ENCODE measurements around the gene TTC13.

TTC13 gene

DNA sequence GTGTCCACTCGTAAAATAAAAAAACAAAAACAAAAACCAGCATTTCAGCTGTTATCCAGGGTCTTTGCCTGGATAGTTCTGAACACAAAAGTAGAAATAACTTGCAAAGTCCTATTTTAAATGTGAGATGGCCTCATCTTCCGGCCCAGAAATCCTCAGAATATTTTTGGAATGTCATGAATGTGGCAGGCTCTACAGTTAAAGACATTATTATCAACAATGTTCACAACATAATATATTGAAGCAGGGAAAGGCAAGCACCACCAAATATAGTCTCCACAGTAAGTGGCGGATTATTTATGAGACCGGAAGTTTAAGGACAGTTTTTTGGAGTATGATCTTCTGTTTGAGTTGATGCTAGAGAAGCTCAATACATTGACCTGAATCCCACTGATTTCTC is 109.2 kb downstream of the TTC13 start:
- DNase-seq (ENCODE audit: low read depth in 2 of 2): no peak

DNA sequence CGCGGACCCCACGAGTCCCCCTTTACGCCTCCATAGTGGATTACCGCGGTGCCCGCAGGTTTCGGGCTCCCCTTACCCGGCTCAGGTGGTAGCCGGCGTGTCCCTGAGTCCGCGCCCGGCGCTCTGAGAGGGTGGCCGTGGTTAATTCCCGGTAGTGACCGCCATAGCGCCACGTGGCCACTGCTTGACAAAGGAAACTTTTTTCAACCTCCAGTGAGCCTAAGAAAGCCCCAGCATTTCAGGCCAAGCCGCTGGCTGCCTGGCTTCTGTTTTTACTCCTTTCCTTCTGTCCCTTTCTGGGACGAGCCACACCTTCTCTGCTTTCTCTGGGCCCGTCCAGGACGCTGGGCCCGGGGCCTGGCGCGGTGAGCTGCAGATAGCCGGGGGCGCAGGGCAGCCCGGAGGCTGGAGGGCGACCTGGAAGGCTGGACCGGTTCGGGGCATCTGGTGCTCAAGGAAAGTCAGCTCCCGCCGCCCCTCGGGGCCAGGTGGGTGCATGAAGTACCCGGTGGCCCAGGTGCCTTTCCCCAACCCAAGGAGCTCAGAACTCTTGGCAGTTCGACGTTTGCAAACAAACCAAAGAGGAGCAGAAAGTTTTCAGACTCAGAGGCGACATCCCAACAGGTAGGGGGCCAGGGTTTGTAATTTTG is 109.8 kb downstream of the TTC13 start:
- no peak for DNase-seq (ENCODE audit: low read depth in 2 of 2)

DNA sequence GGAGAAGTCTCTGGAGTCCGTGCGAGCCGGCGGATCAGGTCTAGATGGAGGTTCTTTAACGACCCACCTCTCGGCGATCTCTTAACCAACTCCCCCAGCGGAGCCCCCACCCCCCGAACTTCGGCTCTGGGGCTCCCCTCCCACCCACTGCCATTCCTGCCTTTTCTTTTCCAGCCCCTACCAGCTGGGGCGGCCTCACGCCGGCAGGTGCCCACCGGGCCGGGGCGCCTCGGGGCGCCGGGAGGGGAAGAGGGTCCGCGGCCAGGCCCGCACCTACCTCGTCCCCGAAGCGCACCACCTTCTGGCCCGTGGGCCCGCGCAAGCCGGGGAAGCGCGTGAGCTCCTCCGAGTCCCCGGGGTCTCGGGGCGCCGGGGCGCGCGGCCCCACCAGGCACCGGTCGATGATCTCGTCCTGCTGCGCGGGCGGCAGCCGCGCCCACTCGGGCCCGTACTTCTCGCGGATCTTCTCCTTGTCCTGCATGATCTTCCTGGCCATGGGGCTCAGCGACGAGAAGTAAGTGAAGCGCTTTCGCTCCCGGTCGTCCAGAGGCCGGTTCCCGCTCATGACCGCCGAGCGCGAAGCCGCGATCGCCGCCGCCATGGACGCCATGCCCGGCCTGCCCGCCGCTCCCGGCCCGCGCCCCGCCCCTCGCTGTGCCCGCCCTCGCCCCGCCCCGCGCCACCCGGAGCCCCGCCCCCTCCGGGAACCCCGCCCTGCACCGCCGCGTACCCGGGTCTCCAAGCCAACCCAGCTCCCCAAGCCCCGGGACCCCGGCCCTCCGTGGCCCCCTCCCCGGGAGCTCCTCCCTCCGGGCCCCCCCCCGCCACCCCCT is 110.5 kb downstream of the TTC13 start, which contains the start of gene C1orf198:
Gene C1orf198, minus strand, starts transcription at position 619 of the 833 bp plus-strand sequence. Its CDS starts 9 bp downstream, at position 610.
- peak; percentile 39 to 71 for DNase-seq (ENCODE audit: low read depth in 2 of 2)

DNA sequence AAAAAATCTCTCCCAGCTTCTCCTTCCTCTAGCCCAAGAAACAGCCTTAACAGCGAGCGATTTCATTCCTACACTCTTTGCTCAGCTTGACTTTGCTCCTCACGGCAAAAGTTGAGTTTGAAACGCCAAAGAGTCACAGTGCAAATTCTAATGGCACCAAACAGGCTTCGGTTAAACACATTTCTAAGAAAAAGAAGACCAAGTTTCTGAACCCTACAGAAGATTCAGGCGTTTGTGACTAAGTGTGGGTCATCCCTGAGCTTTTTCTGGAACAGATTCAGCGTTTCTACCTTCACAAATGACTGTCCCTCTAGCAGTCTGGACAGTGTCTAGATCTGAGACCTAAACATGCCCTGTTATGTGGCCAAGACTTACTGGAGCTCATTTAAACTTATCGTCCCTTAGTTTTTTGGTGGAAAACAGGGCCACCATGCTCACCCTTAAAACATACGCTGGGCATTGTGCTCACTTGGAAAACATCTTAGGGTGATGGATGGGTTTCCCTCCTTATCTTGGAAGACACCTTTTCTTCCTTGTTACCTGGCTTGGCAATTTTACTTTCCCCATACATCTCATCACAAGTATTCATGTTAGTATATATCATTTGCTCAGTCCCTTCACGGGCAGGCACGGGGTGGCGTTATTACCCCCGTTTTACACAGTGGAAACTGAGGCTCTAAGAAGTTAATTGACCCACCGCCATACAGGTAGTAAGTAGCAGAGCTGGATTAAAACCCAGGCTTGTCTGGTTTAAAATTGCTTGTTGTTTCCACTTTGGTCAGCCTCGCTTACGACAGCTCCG is 111.4 kb downstream of the TTC13 start:
- DNase-seq (ENCODE audit: low read depth in 2 of 2): no peak

DNA sequence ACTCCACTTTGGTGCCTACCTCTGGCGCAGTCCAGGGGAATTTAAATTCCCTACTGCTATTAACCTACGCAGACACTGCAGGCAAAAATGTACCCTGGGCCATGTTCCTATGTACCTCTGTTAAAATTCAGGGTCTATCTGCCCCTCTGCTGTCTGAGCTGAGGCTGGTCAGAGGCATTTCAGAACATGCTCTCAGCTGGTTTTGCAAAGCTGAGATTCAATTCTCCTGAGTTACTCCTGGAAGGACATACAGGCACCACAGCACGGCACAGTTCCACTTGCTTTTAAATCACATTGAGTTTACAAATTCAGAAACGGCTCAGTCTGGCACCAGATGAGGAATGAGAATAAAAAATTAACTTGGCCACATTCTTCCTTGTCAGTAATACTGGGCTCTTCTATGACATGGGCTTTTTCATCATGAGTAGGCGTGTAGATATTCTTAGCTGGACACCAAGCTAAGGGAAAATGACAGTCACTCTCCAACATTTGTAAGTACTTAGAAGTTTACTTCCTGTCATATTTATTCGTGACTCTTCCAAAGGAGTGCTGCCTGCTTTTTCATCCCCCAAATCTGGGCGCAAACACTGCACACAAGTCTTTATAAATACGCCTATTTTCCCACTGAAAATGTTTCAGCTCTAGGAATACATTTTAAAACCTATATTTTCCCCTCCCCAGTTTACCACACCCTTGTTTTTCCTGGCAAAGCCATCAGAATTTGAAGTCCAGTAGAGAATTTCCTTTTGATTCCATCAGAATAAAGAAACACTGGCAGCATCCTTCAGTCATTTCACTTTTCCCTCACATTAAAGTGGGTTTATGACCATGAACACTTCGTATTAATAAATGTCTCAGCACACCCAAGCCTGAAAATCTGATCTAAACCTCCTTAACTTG is 112.2 kb downstream of the TTC13 start:
- no peak for DNase-seq (ENCODE audit: low read depth in 2 of 2)

DNA sequence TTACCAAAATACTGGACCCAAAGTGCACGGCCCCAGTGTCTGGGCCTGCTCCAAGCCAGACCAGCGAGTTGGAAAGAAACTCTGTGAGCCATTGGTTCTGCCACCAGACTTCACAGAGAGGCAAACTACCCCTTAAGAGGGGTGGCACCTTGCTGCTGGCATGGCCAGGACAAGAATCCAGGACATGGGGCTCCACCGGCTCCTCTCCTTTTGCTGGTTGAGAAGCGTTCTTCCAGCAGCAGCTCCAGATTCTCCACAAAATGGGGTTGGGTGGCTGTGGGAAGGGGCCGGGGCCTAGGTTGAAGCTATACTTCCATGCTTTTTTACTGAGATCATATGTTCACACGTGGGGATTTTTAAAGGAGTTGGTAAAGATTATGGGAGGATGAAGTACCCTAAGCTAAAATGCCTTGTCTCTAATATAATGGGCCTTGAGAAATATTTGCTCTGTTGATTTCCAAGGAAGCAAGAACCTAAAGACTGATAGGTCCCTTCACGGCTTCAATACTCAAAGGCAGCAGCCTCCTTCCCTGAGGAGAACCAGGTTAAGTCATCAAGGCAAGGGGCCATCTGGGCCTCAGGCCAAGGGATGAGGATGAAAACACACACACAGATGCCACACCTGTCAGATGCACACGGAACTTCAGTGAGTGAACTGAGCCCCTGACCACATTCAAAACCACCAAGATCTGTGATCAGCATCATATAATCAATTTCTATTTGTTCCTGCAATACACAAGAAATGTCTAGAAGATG is 113.4 kb downstream of the TTC13 start:
- no peak for DNase-seq (ENCODE audit: low read depth in 2 of 2)

DNA sequence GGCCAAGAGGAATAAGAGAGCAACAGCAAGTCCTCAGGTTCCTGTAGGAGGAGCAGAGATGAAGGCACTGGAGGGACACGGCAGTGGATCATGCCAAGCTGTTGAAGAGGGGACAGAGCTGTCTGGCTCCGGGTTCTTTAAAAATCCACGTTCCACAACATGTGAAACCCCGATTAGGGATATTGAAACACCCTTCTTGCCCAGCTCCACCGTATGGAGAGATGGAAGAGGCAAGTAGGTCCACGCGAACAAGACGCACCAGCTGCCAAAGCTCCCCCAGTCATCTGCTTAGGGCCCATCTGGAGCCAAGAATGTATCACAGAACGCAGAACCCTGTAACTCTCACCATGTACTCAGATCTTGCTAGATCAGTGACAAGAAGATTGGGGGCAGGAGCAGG is 114.2 kb downstream of the TTC13 start:
- DNase-seq (ENCODE audit: low read depth in 2 of 2): no peak

DNA sequence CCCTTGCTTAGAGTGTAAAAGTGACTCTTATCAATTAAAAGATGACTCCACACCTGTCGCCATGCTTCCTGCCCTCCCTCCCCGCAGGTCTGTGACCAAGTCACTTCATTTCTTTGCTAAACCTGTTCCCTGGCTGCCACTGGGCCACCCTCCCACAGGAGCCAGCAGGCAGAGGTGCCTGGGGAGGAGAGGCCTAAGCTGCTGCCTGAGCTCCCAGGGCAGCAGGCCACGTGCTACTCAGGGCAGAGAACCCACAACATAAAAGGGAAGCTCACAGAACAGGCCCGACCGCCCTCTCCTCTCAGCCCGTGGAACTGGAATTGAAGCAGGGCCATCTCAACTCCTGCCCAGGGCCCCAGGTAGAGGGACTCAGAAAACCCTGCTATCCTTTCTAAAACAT is 115.2 kb downstream of the TTC13 start:
- no peak for DNase-seq (ENCODE audit: low read depth in 2 of 2)

DNA sequence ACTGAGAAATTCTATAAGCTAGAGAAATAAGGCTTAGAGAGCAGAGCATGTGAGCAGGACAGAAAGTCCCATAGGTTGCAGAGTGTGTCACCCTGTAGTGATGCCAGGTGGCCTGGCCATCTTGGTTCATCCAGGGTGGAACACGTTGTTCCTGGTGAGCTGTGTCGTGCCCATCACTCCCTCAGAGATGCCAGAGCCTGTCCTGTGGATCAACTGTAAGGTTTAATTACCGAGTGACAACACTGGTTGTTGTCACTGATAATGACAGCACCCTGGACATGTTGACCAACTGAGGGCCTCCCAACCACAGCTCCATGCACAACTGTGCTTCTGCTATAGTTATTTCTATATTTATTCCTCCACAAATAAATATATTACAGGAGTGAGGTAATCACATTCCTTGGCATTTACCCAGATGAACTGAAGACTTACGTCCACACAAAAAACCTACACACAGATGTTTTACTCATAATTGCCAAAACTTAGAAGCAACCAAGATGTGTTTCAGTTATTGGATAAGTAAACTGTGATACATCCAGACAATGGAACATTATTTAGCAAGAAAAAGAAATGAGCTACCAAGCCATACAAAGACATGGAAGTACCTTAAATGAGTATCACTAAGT is 116.6 kb downstream of the TTC13 start:
- DNase-seq (ENCODE audit: low read depth in 2 of 2): no peak

DNA sequence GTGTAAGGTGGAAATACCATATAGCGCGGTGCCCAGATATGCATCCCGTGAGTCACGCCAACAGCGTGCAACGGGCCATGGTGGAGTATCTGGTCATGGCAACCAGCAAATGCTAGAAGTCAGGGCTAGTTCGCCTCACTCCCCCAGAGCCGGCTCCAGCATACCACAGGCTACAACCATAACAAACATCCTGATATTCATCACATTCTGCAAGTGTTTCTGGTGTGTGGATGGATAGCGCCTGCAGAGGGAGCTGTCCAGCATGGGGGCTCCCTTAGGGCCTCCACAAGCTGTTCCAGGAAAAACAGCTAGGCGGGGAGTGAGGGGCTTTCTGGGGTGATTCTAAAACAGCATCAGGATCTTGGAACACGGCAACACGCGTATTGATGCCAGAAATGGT is 117.2 kb downstream of the TTC13 start:
- DNase-seq (ENCODE audit: low read depth in 2 of 2): no peak

DNA sequence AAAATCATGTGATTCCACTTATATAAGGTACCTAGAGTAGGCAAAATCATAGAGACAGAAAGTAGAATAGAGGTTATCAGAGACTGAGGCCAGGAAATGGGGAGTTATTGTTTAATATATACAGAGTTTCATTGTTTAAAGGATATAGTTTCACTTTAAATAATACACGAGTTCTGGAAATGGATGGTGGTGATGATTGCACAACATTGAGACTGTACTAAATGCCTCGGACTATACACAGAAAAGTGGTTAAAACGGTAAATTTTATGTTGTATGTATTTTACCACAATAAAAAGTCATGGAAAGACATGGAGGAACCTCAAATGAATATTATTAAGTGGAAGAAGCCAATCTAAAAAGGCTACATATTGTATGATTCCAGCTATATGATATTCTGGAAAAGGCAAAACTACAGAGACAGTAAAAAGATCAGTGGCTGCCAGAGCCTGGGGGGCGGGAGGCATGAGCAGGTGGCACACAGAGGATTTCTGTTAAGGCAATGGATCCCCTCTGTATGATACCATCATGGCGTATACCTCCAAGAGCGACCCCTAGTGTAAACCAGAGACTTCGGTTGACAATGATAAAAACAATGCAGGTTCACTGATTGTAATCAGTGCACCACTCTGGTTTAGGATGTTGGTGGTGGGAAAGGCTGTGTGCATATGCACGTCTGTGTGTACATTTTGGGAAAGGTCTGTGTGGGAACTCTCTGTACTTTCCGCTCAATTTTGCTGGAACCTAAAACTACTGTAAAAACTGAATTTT is 117.9 kb downstream of the TTC13 start:
- no peak for DNase-seq (ENCODE audit: low read depth in 2 of 2)

DNA sequence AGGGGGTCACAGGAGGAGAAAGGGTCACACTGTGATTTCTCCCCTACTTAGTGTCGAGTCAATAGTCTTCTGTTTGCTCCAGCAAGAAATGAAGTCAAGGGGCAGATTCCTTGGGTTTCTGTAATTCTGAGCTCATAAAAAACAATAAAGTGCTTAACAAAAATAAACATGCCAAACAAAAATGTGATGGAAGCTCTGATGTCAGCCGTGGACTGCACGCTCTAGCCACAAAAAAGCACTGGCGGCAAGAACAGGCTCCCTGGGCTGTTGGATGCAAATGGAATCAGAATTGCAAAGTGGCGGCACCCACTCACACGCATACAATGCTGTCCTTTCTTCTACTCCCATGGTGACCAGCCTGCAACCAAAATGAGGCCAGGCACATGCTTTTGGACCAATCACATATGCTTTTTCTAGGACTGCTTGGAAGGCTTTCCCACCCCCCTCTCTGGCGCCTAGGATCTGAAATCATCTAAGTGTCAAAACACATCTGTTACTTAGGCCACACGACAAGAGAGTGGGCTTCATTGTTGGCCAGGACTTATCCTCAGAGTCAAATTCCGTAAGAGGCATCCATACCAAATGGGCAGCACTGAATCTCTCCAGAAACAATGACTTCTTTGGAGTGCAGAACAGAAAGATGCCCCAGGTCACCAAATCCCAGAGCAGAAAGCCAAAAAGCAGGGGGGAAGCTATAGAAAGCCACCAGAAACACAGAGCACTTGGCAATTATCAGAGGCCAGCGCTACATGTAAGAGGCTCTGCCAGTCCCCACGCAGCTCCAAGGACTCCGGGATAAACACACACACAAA is 119.5 kb downstream of the TTC13 start:
- DNase-seq (ENCODE audit: low read depth in 2 of 2): no peak

DNA sequence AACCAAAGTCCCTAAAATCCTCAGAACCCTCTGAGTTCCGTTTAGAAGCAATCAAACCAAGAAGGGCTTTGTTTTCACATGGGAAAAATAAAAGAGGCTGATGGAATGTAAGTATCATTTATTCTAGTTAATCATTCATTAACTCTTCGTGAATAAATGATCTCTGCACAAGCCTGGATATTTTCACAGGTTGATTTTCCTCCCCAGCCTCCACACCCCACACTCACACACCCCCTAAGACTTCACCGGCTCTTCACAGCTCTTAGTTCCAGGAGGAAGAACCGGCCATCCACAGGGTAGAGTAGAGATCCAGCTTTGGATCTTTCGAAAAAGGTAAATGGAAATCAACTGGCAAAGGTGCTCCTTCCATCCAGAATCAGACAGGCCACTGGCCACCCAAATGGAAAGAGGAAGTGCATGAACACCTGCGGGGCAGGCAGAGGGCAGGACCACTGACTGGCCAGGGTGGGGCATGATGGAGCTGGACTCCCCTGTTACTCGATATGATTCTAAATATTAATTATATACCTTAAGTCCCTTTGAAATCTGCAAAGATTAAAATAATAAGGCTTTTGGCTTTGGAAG is 120.3 kb downstream of the TTC13 start:
- no peak for DNase-seq (ENCODE audit: low read depth in 2 of 2)

DNA sequence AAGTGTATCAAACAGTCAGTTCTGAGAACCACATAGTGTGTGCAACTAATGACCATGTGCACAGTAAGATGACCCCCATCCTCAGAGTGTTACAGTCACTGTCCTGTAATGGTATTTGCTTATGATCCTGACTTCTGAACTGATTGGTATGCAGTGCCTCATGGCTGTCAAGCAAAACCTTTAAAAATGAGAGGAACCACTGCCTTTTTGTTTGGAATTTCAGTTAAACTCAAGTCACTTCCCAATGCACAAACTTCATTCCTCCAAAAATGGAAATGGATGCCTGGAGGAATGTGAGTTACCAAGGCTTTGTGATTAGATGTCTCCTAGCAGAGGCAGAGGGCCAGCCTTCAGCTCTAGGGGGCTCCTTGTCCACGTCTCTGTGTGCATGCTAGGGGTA is 120.8 kb downstream of the TTC13 start:
- no peak for DNase-seq (ENCODE audit: low read depth in 2 of 2)

DNA sequence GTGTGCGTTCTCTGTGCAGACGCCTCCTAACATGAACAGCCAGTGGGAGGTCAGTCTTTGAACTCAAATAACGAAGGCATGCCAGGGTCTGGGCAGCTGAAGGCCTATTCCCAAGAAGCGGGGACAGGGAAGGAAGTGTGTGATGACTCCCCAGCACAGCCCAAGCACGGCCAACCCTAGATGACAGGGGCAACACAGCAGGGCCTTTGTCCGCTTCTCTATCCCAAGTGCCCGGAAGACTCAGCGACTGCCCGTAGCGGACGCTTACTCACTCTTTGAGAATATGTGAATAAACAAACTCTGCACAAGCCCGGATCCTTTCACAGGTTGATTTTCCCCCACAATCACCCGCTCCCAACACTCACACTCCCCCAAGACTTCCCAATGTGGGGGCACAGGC is 121.6 kb downstream of the TTC13 start:
- DNase-seq (ENCODE audit: low read depth in 2 of 2): no peak

All from stimulated activated CD4-positive, alpha-beta T cell treated with anti-CD3 and anti-CD28 coated beads, Interleukin-1b, Interleukin-23, amount 100 ng/mL, for 1 hour (primary cell).